ENCODE data around the gene IFI35. TPM values are rescaled to one million over a fixed set of nuclear protein-coding genes. Genes with fewer than 3 reads are reported as not detected.

The IFI35 gene
- total and polyA plus RNA-seq, 2 of the 8 experiments (the other 6 are each of a cell fraction or from before 2014, with no cell fraction given) = 2.5 to 4.7 TPM

GRCh38 chr17:43051969-43052368 is 45.4 kb downstream of the IFI35 start:
- no peak overlapping the region for H3K56ac ChIP-seq (replicated peaks; ENCODE audit: insufficient read length, low read depth, low read length)
- no peak overlapping the region for H2BK15ac ChIP-seq (ENCODE audit: low read length)
- POLR2A ChIA-PET (ENCODE audit: partially characterized antibody) = no interaction called here
- H3K14ac ChIP-seq (ENCODE audit: insufficient read length) = no peak overlapping the region
- H3K23me2 ChIP-seq (ENCODE audit: low read depth, low read length) = no peaks in the 10 kb centered on the region
- H3K27me3 ChIP-seq (replicated peaks in 1 of 4; ENCODE audit: control insufficient read depth in 3 of 4, extremely low read depth in 1 of 4, insufficient read depth in 3 of 4, low read length in 3 of 4) = no peaks in the 10 kb centered on the region
- no peak for TF ChIP-seq TAF7 (optimal IDR thresholded peaks at IDR 0.05; ENCODE audit: borderline replicate concordance, low read depth, low read length)
- TF ChIP-seq SP2 (IDR thresholded peaks at IDR 0.05; ENCODE audit: low read length) = no peak
- TF ChIP-seq RNF2 (IDR thresholded peaks at IDR 0.05; ENCODE audit: borderline replicate concordance, low read depth, low read length, missing control alignments, poor library complexity, severe bottlenecking) = no peak
- TF ChIP-seq POLR2AphosphoS5 (IDR thresholded peaks at IDR 0.05; ENCODE audit: low read depth, low read length) = no peak
- no peak for TF ChIP-seq SIRT6 (IDR thresholded peaks at IDR 0.05; ENCODE audit: low read length)
- no peak for TF ChIP-seq YY1 (IDR thresholded peaks at IDR 0.05; ENCODE audit: low read depth, low read length)
- TF ChIP-seq TEAD4 (IDR thresholded peaks at IDR 0.05; ENCODE audit: low read depth, low read length) = no peak
- no peak for TF ChIP-seq JUND (IDR thresholded peaks at IDR 0.05; ENCODE audit: low read length)
- no peak for TF ChIP-seq GTF2F1 (IDR thresholded peaks at IDR 0.05; ENCODE audit: borderline replicate concordance, low read depth, low read length)
- TF ChIP-seq RFX5 (IDR thresholded peaks at IDR 0.05; ENCODE audit: borderline replicate concordance, low read depth, low read length) = no peak
- no peak for TF ChIP-seq CBX8 (IDR thresholded peaks at IDR 0.05; ENCODE audit: borderline replicate concordance, low read depth, low read length)
- TF ChIP-seq ASH2L (IDR thresholded peaks at IDR 0.05; ENCODE audit: low read length) = no peak
- TF ChIP-seq NRF1 (IDR thresholded peaks at IDR 0.05; ENCODE audit: low read depth, low read length) = no peak
- no peak overlapping the region for H3K4ac ChIP-seq (replicated peaks; ENCODE audit: insufficient read length, low read depth, low read length)
- no peak overlapping the region for H3K27ac ChIP-seq (ENCODE audit: low read depth, low read length)
- H2AFZ ChIP-seq (ENCODE audit: low read length) = no peak overlapping the region
- H4K8ac ChIP-seq (ENCODE audit: extremely low read depth, insufficient read depth, low read length) = no peak overlapping the region
- no peaks in the 10 kb centered on the region for H3K79me1 ChIP-seq (ENCODE audit: low read depth, low read length)
- no peak overlapping the region for H3K4me2 ChIP-seq (ENCODE audit: insufficient read depth in 1 of 2, low read depth in 2 of 2, low read length in 2 of 2)
- H3K9me3 ChIP-seq (ENCODE audit: insufficient read depth in 2 of 2, low read depth in 1 of 2, low read length in 1 of 2) = no peaks in the 10 kb centered on the region
- no peaks in the 10 kb centered on the region for H3K79me2 ChIP-seq (ENCODE audit: control insufficient read depth in 1 of 2, insufficient read depth in 2 of 2, low read length in 2 of 2)
- CTCF ChIA-PET (ENCODE audit: partially characterized antibody) = interaction anchor here (1.8 kb wide), 1 partner anchor 10 kb away, joined by 5 read pairs; no protein-coding TSS in a partner anchor
- H2AK5ac ChIP-seq (ENCODE audit: low read depth, low read length) = no peak overlapping the region
- no peak overlapping the region for H2BK5ac ChIP-seq (ENCODE audit: low read depth, low read length)
- no peak overlapping the region for H3K18ac ChIP-seq (ENCODE audit: extremely low read depth, low read length)
- H3K36me3 ChIP-seq (ENCODE audit: control insufficient read depth in 2 of 4, insufficient read depth in 4 of 4, low read length in 3 of 4) = peaks cover 2 to 21% (median 12%) of the 10 kb centered on the region in 4 experiments; a peak in 6 of 8 replicates
- no peak overlapping the region for H4K91ac ChIP-seq (replicated peaks; ENCODE audit: insufficient read length, low read length)
- H4K5ac ChIP-seq (ENCODE audit: insufficient read length, low read depth, low read length) = no peak overlapping the region
- no peak overlapping the region for H3K4me3 ChIP-seq (ENCODE audit: extremely low read depth in 1 of 4, insufficient read depth in 2 of 4, low read depth in 3 of 4, low read length in 4 of 4)
- H2BK120ac ChIP-seq (replicated peaks; ENCODE audit: low read depth, low read length) = no peak overlapping the region
- no peaks in the 10 kb centered on the region for H4K20me1 ChIP-seq (replicated peaks in 1 of 2; ENCODE audit: control insufficient read depth in 1 of 2, insufficient read depth in 2 of 2, low read length in 2 of 2)
- H2BK20ac ChIP-seq (ENCODE audit: low read length) = no peak overlapping the region
- H3K23ac ChIP-seq (ENCODE audit: insufficient read length) = no peak overlapping the region
- H3K9ac ChIP-seq (replicated peaks in 1 of 4; ENCODE audit: extremely low read depth in 1 of 4, low read depth in 3 of 4, low read length in 3 of 4) = no peak overlapping the region
- WGBS, 2 experiments (ENCODE audit: extremely low coverage in 1 of 2, insufficient coverage in 1 of 2, insufficient read length in 1 of 2, insufficient replicate concordance in 2 of 2, low coverage in 1 of 2, low lambda C conversion rate in 2 of 2, missing lambda C conversion rate in 1 of 2) = 100% methylated on average over 1 of the region's 1 CpG; no CpG with 5 or more reads in 1 of the 2 experiments
- no peak for FAIRE-seq
- no peak for DNase-seq (ENCODE audit: low read depth in 1 of 2, low spot score in 2 of 2)
- no peaks in the 10 kb centered on the region for H3K4me1 ChIP-seq (replicated peaks in 1 of 4; ENCODE audit: control insufficient read depth in 3 of 4, insufficient read depth in 4 of 4, low read length in 3 of 4)
- H2BK12ac ChIP-seq (ENCODE audit: low read depth, low read length) = no peak overlapping the region

All from H1 (cell line).